GM21447 (cell line): Measurements from ENCODE around the gene AMN1.
"Not testable (repeated sequence)": the region's sequence is repeated elsewhere in the genome, so short reads cannot be mapped to it uniquely, and the experiment has no call there.

Source experiments
- ATAC-seq: cut with Tn5 transposase; IDR thresholded peaks from one replicate; pipeline ENCODE4 v1.9.1; 2021; ENCODE audit not compliant: unreplicated experiment

Gene AMN1

DNA sequence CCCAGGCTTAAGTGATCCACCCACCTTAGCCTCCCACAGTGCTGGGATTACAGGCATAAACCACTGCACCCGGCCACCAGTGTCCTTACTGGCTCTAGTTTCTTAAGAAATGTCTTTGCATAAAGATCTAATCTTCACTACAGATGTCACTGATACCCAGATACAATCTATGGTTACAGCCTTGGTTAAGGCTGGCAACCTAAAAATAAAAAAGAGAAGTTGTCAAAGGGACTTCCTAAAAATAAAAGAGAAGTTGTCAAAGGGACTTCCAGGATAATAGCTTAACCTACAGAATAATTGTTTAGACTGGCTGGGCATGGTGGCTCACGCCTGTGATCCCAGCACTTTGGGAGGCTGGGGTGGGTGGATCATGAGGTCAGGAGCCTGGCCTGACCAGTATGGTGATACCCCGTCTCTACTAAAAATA is 41.7 kb downstream of the AMN1 start:
- ATAC-seq: no peak

DNA sequence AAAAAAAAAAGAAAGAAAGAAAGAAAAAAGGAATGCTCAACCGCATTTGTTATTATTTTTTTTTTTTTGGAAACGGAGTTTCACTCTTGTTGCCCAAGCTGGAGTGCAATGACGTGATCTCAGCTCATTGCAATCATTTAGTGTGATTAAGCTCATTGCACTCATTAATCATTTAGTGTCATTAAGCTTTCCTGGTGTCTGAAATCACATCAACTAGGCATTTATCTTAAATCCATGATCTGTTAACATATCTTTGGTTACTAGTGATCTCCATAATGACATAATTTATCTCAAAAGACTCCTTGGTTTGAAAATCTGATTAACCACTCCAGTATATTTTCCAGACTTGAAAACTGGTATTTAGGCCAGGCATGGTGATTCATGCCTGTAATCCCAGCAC is 43.0 kb downstream of the AMN1 start:
- ATAC-seq: no peak

DNA sequence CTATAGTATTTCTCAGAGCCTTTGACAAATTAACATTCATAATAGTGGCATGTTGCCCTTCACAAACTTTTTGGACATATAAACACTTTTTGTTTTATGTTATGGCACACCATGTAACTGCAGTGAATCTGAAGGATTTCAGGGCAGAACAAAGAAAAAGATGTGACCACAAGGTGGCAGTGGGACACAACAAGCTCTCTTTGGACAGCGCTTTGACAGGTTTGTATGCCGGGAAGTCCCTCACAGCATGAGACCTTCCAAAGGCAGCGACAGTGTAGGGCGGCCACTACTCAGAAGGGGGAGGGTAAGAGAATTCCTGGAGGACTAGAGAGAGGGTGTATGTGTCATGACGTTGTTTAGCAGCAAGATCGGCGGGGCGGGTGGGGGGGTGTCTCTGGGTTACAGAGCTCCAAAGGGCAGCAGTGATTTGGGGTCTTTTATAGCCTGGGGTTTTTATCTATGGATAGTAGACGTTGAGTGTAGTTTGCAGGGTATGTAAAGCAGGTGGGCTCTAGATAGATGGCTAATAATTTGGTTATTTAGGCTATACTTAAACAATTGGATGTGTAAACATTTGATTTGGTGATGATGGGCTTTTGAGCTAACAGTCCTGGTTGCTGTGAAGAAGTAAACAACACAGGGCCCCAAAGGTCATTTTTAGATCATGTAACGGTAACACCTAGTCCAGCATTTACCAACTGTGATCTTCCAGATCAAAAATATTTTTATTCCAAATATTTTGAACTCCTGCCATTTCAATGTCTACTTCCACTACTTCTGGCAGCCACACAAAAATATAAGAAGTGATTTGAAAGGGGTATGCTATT is 46.5 kb downstream of the AMN1 start:
- ATAC-seq: peak; percentile 88

DNA sequence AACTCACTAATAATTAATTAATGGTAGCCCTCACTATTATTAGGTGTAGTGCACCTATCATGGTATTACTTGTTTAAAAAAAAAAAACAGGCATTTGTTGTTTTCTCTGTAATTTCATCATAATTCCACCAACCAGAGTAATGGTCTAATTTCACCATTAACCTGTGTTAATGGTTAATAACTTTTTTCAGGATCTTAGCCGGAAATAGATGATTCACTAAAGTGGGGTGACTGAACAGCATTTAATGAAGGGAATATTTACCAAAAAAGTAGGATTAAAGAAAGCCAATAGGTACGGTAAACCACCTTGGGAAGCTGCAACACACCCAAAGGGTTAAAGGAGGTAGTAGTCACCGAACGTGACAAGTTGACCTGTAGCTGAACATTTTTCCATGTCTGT is 56.3 kb downstream of the AMN1 start:
- ATAC-seq: no peak

DNA sequence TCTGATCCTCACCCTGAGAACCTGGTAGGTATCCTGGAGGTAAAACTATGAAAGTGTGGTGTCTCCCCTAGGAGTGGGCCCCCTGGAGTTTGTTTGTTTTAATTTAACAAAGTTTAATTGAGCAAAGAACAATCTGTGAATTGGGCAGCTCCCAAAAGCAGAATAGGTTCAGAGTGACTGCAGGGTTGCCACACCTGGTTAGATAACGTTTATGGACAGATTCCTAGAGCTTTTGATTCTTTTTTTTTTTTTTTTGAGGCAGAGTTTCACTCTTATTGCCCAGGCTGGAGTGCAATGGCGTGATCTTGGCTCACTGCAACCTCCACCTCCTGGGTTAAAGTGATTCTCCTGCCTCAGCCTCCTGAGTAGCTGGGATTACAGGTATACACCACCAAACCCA is 59.2 kb downstream of the AMN1 start:
- ATAC-seq: not testable (repeated sequence)

DNA sequence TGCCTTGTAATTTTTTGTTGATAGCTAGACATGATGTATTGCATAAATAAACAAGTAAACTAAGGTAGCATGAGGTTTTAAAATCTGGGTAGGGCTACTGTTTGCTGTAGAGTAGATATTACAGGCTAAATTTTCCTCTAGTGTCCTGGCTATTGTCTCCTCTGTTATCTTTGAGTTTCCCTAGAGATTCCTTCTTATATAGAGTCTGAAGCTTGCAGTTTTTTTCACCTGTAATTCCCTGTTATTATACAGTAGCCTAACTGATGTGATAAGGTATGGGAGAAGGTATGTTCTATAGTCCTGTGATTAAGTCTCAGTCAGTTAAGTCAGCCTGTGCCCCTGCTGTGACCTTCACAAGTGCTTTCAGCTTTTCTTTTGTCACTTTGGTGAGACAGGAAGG is 59.8 kb downstream of the AMN1 start:
- no peak for ATAC-seq

DNA sequence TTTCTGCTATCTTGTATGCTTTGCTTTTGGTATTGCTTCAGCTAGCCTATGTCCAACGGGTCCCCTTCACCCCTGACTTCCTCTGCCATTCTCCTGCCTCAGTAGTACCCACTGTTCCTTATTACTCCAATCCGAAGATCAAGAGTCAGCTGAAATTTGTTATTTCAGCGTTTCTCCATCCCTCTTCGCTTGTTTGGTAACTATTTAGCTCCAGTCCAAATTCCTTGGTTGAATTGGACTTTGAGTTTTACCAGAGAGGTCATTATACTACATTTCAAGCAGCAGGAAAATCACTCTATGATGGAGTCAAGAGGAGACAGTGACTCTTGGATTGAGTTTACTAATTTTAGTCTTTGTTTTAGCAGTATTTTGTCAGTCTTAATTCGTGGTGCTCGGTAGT is 64.8 kb downstream of the AMN1 start:
- no peak for ATAC-seq

DNA sequence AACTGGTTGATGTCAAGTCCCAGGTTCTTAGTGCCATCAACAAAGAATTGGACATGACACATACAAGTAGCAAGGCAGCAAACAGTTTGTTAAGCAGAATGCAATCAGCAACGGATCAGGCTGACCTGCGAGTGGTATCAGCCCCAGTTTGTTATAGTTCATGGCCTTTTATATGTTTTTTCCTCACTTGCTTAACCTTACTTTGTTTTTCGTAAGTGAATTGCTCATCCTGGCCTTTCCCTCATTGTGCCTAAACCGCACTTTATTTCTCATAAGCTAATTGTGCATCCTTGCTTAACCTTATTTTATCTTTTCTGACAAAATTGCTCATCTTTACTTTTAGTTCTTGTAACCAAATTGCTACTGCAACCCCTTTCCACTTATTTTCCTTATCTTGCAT is 65.2 kb downstream of the AMN1 start:
- no peak for ATAC-seq

DNA sequence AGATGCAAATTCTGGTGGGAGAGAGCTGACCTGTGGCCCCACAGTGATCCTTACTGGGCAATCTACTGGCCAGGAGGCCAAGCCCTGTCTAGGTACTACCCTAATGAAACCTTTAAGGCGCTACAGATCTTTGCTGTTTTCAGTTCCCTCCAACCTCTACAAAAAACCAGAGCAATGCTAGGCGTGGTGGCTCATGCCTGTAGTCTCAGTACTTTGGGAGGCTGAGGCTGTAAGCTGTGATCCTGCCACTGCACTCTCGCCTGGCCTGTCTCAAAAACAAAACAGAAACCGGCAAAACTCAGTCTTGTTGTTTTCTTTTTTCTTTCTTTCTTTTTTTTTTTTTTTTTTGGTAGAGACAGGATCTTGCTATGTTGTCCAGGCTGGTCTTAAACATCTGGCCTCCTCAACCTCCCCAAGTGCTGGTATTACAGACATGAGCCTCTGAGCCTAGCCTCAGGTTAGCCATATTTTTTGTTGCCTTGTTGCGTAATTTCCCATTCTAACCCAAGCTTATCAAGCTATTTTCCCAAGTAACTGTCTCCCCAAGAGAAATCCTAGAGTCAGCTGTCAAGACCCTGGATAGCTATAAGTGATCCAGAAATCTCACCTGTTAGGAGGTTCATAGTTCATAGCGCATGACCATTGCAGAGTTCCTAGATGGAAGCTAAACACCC is 66.5 kb downstream of the AMN1 start:
- no peak for ATAC-seq

DNA sequence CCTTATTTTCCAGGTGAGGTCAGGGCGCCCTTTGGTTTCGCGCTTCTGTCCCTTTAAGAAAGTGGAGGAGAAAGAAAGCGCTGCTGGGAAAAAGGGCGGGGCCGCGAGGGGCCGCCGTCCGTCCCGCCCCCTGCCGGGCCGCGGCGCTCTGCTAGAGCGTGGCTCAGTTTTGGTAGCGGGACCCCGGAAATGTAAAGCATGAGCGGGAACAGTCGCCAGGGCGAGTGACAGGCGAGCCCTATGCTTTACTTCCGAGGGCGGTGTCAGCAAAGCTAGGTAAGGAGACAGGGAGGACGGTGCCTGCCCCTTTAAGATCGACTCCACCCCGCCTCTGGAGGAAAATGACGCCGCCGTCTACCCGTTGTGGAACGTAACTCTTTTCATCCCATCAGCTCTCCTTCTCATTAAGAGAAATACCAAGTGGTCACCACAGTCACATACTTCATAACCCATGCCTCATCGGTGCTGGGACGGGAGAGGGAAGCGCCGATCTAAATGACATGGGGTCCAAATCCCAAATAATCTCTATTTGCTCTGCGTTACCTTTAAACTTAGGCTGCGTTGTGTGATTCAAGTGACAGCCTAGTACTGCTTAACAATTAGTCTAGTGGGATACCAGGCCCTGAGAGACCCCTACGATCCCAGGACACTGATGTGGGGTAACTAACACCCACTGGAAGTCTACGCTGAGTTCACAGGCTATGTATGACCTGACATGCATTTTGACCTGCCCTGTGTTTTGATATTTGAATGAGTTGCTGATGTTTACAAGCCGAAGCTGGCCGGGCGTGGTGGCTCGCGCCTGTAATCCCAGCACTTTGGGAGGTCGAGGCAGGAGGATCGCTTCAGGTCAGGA is 69.5 kb downstream of the AMN1 start, which contains the start of gene ETFBKMT:
Gene ETFBKMT (plus strand): TSS at position 602 of the 856 bp plus-strand sequence. CDS start 2,266 bp downstream, outside the sequence.
- peak; percentile 99 for ATAC-seq

DNA sequence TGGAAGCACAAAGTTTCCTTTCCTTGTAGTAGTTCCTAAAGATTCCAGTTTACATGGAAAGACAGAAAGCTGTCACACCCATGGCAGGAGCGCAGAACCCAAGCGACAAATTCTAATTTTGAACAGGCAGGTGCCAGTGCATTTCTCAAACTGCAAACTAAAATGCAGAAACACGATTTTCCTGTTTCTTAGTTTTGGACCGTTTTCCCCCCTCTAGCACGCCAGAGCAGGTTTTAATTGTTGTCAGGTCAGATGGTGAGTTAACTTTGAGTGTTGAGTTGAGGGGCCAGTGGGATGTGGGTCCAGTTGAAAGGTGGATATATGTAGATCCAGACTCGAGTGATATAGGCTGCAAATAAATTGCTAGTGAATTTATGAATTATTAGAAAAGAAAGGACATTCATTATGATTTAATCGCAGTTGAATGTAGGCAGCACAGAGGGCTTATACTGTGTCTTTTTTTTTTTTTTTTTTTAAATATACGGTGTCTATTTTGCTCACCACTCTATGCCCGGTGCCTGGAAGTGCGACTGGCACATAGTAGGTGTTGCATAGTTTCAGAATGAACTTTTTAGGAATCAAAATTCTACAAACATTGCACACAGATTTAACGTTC is 70.2 kb downstream of the AMN1 start:
- ATAC-seq: peak; percentile 2

DNA sequence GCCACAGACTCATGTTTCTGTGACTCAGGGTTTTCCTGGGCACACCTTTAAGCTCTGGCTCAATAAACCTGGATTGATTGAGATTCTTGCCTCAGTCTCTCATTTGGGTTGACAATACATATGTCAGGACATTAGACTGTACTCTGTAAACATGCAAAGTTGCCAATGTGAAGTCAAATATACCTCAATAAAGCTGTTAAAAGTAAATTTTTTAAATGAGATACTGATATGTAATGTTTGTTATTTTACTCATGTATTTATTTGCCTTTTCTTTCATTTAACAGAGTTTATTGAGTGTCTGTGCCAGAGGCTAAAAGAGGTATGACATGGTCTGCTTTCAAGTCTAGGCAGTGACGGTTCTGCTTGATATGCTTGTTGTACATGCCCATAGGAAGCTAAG is 73.0 kb downstream of the AMN1 start:
- ATAC-seq: no peak

DNA sequence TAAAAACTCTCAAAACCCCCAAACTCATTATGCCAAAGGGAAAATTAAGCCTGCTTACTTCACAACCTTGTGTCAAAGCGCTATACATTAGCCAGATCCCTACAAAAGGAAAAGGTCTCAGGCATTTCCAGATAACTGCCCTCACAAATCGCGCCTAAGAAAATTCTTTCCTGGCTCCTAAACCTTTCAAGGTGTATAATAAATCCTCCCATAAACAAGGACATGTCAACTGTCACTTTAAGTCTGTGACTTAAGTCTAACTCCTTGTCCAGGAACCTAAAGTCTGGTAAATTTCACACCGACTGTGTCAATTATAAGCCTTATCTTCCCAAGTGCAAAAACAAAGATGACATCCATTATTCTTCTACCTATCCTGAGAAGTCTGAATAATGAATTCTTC is 73.6 kb downstream of the AMN1 start:
- no peak for ATAC-seq

DNA sequence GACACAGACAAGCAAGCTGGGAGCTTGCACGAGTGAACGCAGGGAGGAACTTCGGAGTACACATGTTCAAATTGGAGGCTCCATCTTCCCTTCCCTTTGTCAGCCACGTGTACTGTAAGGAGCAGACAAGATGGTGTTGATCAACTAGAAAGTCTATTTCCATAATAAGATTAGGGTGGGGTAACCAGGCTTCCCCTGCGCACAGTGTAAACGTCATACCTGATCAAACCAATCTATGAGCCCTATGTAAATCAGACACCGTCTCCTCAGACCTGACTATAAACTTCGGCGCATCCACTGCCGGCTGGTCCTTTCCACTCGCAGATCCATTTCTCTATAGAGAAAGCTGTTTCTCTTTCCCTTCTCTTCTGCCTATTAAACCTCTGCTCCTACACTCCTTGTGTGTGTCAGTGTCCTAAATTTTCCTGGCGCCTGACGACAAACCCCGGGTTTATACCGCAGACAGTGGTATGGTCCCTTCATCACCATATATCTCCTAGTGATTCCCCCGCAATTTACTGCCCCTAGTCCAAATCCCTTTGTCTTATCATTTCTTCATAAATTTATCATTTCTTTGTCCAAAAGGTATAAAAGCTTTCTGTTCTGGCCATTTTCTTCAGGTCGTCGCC is 76.8 kb downstream of the AMN1 start:
- no peak for ATAC-seq

DNA sequence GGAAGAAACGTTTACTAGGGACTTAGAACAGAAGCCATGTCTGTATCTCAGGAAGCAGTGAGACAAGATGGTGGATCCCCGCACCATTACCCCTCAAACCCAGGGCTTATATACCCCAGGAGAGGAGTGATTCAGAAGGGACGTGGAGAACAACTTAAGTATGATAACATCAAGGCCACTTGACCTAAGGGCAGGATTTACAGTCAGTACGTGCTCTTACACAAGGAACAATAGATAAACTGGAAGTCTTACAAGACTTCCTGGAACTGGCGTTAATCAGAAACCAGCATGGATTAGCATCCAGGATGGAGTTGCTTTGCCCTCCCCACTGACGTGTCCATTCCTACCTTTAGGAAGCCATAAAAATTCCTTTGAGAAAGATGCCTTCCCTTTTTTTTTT is 77.9 kb downstream of the AMN1 start:
- no peak for ATAC-seq

DNA sequence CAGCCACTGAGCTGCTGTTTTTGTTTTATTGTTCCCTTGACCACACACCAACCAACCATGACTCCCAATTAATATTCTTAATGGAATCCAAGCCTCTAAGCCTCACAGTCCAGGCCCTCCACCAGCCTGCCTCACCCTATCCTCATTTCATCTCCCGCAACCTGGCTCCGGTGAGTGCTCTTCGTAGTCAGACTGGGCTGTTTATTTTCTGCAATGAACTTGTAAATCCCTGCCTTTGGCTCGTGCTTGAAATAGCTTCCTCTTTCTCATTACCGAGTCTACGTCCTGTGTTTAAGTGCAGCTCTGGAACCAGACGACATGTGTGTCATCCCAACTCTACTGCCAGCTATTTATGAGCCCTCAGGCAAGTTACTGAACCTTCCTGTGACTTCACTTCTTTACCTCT is 81.7 kb downstream of the AMN1 start:
- no peak for ATAC-seq

DNA sequence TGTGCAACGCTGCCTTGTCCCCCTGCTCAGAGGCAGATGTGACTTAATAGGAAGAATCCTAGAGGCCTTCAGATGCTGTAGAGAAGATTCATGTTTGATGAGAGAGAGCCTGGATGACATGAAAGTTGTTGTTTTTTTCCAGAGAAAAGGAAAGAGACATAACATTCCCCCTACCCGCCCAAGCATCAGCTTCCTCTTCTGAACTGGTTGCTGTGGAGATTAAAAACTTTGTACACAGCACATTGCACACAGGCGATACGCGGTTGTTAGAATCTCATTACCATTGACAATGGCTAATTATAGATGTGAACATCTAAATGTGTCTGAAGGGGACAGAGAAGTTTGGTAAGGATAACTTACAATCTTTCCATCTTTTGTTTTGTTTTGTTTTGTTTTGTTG is 82.9 kb downstream of the AMN1 start:
- ATAC-seq: no peak

DNA sequence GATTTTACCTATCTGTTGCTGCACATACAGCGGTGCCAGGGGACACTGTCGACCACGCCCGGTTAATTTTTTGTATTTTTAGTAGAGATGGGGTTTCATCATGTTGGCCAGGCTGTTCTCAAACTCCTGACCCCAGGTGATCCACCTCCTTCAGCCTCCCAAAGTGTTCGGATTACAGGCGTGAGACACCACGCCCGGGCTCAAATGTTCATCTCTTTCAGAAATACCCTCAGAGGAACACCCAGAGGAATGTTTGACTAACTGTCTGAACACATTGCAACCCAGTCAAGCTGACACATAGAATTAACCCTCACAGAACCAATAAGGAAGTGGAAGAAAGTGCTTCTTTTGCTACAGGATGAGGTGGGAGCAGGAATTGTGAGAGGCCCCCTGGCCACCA is 84.3 kb downstream of the AMN1 start:
- no peak for ATAC-seq

DNA sequence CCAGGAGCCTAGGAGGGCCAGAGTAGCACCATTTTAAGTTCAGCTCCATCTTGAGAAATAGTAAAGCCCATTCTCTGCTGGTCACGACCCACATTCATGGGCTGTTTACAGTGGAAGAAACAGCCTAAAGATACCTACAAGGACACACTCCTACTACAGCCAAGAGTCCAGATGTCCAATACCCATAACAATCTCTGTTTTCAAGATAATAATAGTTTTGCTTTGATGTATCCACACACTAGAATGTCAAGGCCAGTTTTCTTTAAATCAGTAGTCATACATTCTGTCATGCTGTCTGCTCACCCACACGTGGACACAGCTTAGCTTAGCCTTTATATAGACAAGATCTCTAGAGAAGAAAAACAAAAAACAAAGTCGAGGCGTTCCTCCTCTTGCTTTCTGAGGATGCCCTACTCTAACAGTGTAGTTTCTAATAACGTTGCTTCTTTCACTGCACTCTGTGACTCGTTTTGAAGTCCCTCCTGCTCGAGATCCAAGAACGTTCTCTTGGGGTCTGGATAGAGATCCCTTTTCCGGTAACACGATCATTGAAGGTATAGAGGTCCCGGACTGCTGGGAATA is 87.2 kb downstream of the AMN1 start:
- ATAC-seq: no peak

DNA sequence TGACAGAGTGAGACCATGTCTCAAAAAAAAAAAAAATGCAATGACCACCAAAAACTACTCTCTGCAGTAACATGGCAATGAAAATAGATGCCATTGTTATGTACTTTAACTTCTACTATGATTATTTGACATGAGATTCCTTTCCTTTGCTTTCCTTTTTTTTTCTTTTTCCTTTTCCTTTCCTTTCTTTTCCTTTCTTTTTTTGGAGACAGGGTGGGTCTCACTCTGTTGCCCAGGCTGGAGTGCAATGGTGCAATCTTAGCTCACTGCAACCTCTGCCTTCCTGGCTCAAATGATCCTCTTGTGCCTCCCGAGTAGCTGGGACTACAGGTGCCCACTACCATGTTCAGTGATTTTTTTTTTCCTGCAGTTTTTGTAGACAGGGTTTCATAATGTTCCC is 94.2 kb downstream of the AMN1 start:
- ATAC-seq: no peak
